Mucosa of stomach (tissue), 1 donor: Measurements from ENCODE around the gene EEF2.
A peak's percentile ranks its signal among the peaks of the same experiment; 100 is the strongest.

Experiments used
- H3K27me3 ChIP-seq: one replicate; pipeline ENCODE4 v1.7.0; 2013; ENCODE audit warnings: mild to moderate bottlenecking, low read length; ENCODE audit not compliant: control insufficient read depth, insufficient read depth
- H3K36me3 ChIP-seq: one replicate; pipeline ENCODE4 v1.7.0; 2013; ENCODE audit warnings: low read length; ENCODE audit not compliant: control insufficient read depth, insufficient read depth
- H3K4me1 ChIP-seq: one replicate; pipeline ENCODE4 v1.7.0; 2013; ENCODE audit warnings: mild to moderate bottlenecking, low read length; ENCODE audit not compliant: control insufficient read depth, insufficient read depth
- H3K4me3 ChIP-seq: one replicate; pipeline ENCODE4 v1.7.0; 2013; ENCODE audit warnings: low read length
- H3K9ac ChIP-seq: one replicate; pipeline ENCODE4 v1.7.0; 2013; ENCODE audit warnings: mild to moderate bottlenecking, low read length, moderate library complexity
- H3K9me3 ChIP-seq: one replicate; pipeline ENCODE4 v1.7.0; 2013; ENCODE audit warnings: mild to moderate bottlenecking, low read length, moderate library complexity; ENCODE audit not compliant: control insufficient read depth
- donor health status: Pancreatic carcinoma.

The EEF2 gene

GRCh38 chr19:3984908-3985642 is at the start of gene EEF2:
Gene EEF2, minus strand, starts transcription at chr19:3985463. Its CDS starts 83 bp downstream, at chr19:3985380.
- Histone ChIP-seq H3K4me1 (peaks cover 55% of the 10 kb centered on the region), H3K4me3 (peak within 1 kb of the TSS; percentile 83), H3K27me3 (no peaks in the 10 kb centered on the region), H3K9ac (peak within 1 kb of the TSS; percentile 87), H3K36me3 (peaks cover 41% of the 10 kb centered on the region), H3K9me3 (no peaks in the 10 kb centered on the region)

GRCh38 chr19:4034048-4035017 is 49.1 kb upstream of the EEF2 start:
- peaks cover 6% of the 10 kb centered on the region for H3K36me3 ChIP-seq
- H3K9me3 ChIP-seq = no peaks in the 10 kb centered on the region
- no peak overlapping the region for H3K4me3 ChIP-seq
- H3K9ac ChIP-seq = no peak overlapping the region
- no peaks in the 10 kb centered on the region for H3K4me1 ChIP-seq
- H3K27me3 ChIP-seq = no peaks in the 10 kb centered on the region

GRCh38 chr19:4033028-4033956 is 48.0 kb upstream of the EEF2 start:
- no peak overlapping the region for H3K9ac ChIP-seq
- H3K36me3 ChIP-seq = peaks cover 6% of the 10 kb centered on the region

GRCh38 chr19:4032436-4032835 is 47.2 kb upstream of the EEF2 start:
- no peaks in the 10 kb centered on the region for H3K9me3 ChIP-seq
- peaks cover 6% of the 10 kb centered on the region for H3K36me3 ChIP-seq
- H3K4me3 ChIP-seq = no peak overlapping the region
- H3K9ac ChIP-seq = no peak overlapping the region
- H3K27me3 ChIP-seq = no peaks in the 10 kb centered on the region
- no peaks in the 10 kb centered on the region for H3K4me1 ChIP-seq

More at GRCh38 chr19:4033028-4033956, 48.0 kb upstream of the EEF2 start:
- Histone ChIP-seq H3K4me3 (no peak overlapping the region), H3K9me3 (no peaks in the 10 kb centered on the region), H3K27me3 (no peaks in the 10 kb centered on the region), H3K4me1 (no peaks in the 10 kb centered on the region)

- no peak overlapping the region for H3K9ac ChIP-seq
- H3K27me3 ChIP-seq = no peaks in the 10 kb centered on the region
- no peaks in the 10 kb centered on the region for H3K4me1 ChIP-seq
- peaks cover 6% of the 10 kb centered on the region for H3K36me3 ChIP-seq
- H3K9me3 ChIP-seq = no peaks in the 10 kb centered on the region
- H3K4me3 ChIP-seq = no peak overlapping the region
Observed at GRCh38 chr19:4031420-4031819, 46.2 kb upstream of the EEF2 start.

GRCh38 chr19:4030981-4031380 is 45.7 kb upstream of the EEF2 start:
- Histone ChIP-seq H3K9ac (no peak overlapping the region), H3K4me1 (no peaks in the 10 kb centered on the region), H3K9me3 (no peaks in the 10 kb centered on the region), H3K4me3 (no peak overlapping the region), H3K27me3 (no peaks in the 10 kb centered on the region), H3K36me3 (peaks cover 6% of the 10 kb centered on the region)

- no peak overlapping the region for H3K4me3 ChIP-seq
- no peaks in the 10 kb centered on the region for H3K9me3 ChIP-seq
- H3K36me3 ChIP-seq = peaks cover 2% of the 10 kb centered on the region
- H3K9ac ChIP-seq = no peak overlapping the region
- no peaks in the 10 kb centered on the region for H3K4me1 ChIP-seq
- no peaks in the 10 kb centered on the region for H3K27me3 ChIP-seq
Observed at GRCh38 chr19:4030552-4030951, 45.3 kb upstream of the EEF2 start.

GRCh38 chr19:4029247-4029614 is 44.0 kb upstream of the EEF2 start:
- no peak overlapping the region for H3K9ac ChIP-seq
- peaks cover 4% of the 10 kb centered on the region for H3K36me3 ChIP-seq
- no peaks in the 10 kb centered on the region for H3K4me1 ChIP-seq
- no peaks in the 10 kb centered on the region for H3K9me3 ChIP-seq
- no peak overlapping the region for H3K4me3 ChIP-seq
- no peaks in the 10 kb centered on the region for H3K27me3 ChIP-seq

- H3K9me3 ChIP-seq = no peaks in the 10 kb centered on the region
- no peak overlapping the region for H3K9ac ChIP-seq
- no peaks in the 10 kb centered on the region for H3K4me1 ChIP-seq
- no peaks in the 10 kb centered on the region for H3K27me3 ChIP-seq
- no peak overlapping the region for H3K4me3 ChIP-seq
- peaks cover 4% of the 10 kb centered on the region for H3K36me3 ChIP-seq
Observed at GRCh38 chr19:4028334-4029246, 43.3 kb upstream of the EEF2 start.

- Histone ChIP-seq H3K9me3 (no peaks in the 10 kb centered on the region), H3K36me3 (peaks cover 4% of the 10 kb centered on the region), H3K4me1 (no peaks in the 10 kb centered on the region), H3K4me3 (no peak overlapping the region), H3K9ac (no peak overlapping the region), H3K27me3 (no peaks in the 10 kb centered on the region)
Observed at GRCh38 chr19:4027146-4027545, 41.9 kb upstream of the EEF2 start.

- Histone ChIP-seq H3K36me3 (peaks cover 4% of the 10 kb centered on the region), H3K27me3 (no peaks in the 10 kb centered on the region)
Observed at GRCh38 chr19:4025317-4025716, 40.1 kb upstream of the EEF2 start.

More at GRCh38 chr19:4025317-4025716, 40.1 kb upstream of the EEF2 start:
- H3K9me3 ChIP-seq = no peaks in the 10 kb centered on the region
- no peak overlapping the region for H3K4me3 ChIP-seq
- no peak overlapping the region for H3K9ac ChIP-seq
- H3K4me1 ChIP-seq = peaks cover under 1% of the 10 kb centered on the region
